H9 (cell line): Measurements from ENCODE around the gene GATA2. TPM values are rescaled to one million over a fixed set of nuclear protein-coding genes. Genes with fewer than 3 reads are reported as not detected.

ENCODE experiments used
- DNase-seq: peaks from one replicate; pipeline ENCODE4 v3.0.0-alpha.2; 2017
- H2AFZ ChIP-seq: one replicate; pipeline ENCODE4 v1.6.1; 2013; ENCODE audit warnings: mild to moderate bottlenecking, low read length, control low read depth, moderate library complexity
- H2AK5ac ChIP-seq: 2 replicates; pipeline ENCODE4 v1.6.1; 2013; ENCODE audit warnings: low read length, control low read depth, mixed read lengths; ENCODE audit not compliant: insufficient read length
- H2BK120ac ChIP-seq: one replicate; pipeline ENCODE4 v1.6.1; 2013; ENCODE audit warnings: low read depth, mild to moderate bottlenecking, low read length, control low read depth, inconsistent platforms; ENCODE audit not compliant: poor library complexity, severe bottlenecking
- H2BK12ac ChIP-seq: 2 replicates; pipeline ENCODE4 v1.6.1; 2013; ENCODE audit warnings: low read length, control low read depth, mixed read lengths, low read depth; ENCODE audit not compliant: insufficient read length
- H2BK15ac ChIP-seq: 2 replicates; pipeline ENCODE4 v1.6.1; 2013; ENCODE audit warnings: low read depth, low read length, control low read depth
- H2BK20ac ChIP-seq: one replicate; pipeline ENCODE4 v1.6.1; 2013; ENCODE audit warnings: low read depth, mild to moderate bottlenecking, low read length, control low read depth, inconsistent platforms; ENCODE audit not compliant: poor library complexity, severe bottlenecking
- H2BK5ac ChIP-seq: 2 replicates; pipeline ENCODE4 v1.6.1; 2013; ENCODE audit warnings: low read length, control low read depth, mixed read lengths; ENCODE audit not compliant: insufficient read length
- H3K14ac ChIP-seq: 2 replicates; pipeline ENCODE4 v1.6.1; 2013; ENCODE audit warnings: low read length, control low read depth; ENCODE audit not compliant: insufficient read depth
- H3K18ac ChIP-seq: 2 replicates; pipeline ENCODE4 v1.6.1; 2013; ENCODE audit warnings: low read depth, mild to moderate bottlenecking, mixed read lengths, low read length, control low read depth; ENCODE audit not compliant: insufficient read length
- H3K23ac ChIP-seq: 2 replicates; pipeline ENCODE4 v1.6.1; 2013; ENCODE audit warnings: low read length, control low read depth, mixed read lengths, low read depth; ENCODE audit not compliant: insufficient read length
- H3K23me2 ChIP-seq: 2 replicates; pipeline ENCODE4 v1.6.1; 2013; ENCODE audit warnings: low read depth, mild to moderate bottlenecking, mixed read lengths, low read length, control low read depth; ENCODE audit not compliant: insufficient read length, poor library complexity, severe bottlenecking
- H3K27ac ChIP-seq: 2 replicates; pipeline ENCODE4 v1.5.1; 2013; ENCODE audit warnings: low read length, control low read depth, mixed read lengths, low read depth; ENCODE audit not compliant: insufficient read length
- H3K27me3 ChIP-seq: 2 replicates; pipeline ENCODE4 v1.6.1; 2013; ENCODE audit warnings: low read length, control low read depth, inconsistent platforms; ENCODE audit not compliant: insufficient read depth
- H3K4ac ChIP-seq: 2 replicates; pipeline ENCODE4 v1.6.1; 2013; ENCODE audit warnings: low read depth, mild to moderate bottlenecking, control low read depth, inconsistent platforms, low read length, moderate library complexity
- H3K4me1 ChIP-seq: 2 replicates; pipeline ENCODE4 v1.6.1; 2013; ENCODE audit warnings: low read length, control low read depth, inconsistent platforms; ENCODE audit not compliant: insufficient read depth
- H3K4me2 ChIP-seq: 2 replicates; pipeline ENCODE4 v1.6.1; 2013; ENCODE audit warnings: low read length, control low read depth, mixed read lengths; ENCODE audit not compliant: insufficient read length, insufficient read depth
- H3K56ac ChIP-seq: 2 replicates; pipeline ENCODE4 v1.6.1; 2013; ENCODE audit warnings: low read depth, mild to moderate bottlenecking, mixed read lengths, low read length, control low read depth; ENCODE audit not compliant: insufficient read length
- H3K79me1 ChIP-seq: 2 replicates; pipeline ENCODE4 v1.6.1; 2013; ENCODE audit warnings: low read depth, mild to moderate bottlenecking, moderate library complexity, low read length, control low read depth, inconsistent platforms; ENCODE audit not compliant: insufficient read depth, poor library complexity, severe bottlenecking
- H3K79me2 ChIP-seq: 2 replicates; pipeline ENCODE4 v1.6.1; 2013; ENCODE audit warnings: low read length, control low read depth, inconsistent platforms; ENCODE audit not compliant: insufficient read depth
- H3K9ac ChIP-seq: 2 replicates; pipeline ENCODE4 v1.6.1; 2013; ENCODE audit warnings: low read length, control low read depth, mixed read lengths; ENCODE audit not compliant: insufficient read length; ENCODE audit errors: extremely low read depth
- H3K9me3 ChIP-seq: one replicate; pipeline ENCODE4 v1.6.1; 2013; ENCODE audit warnings: low read depth, low read length, inconsistent platforms; ENCODE audit not compliant: control insufficient read depth
- H3T11ph ChIP-seq: one replicate; pipeline ENCODE4 v1.6.1; 2013; ENCODE audit warnings: mild to moderate bottlenecking, low read length, control low read depth, inconsistent platforms
- H4K20me1 ChIP-seq: one replicate; pipeline ENCODE4 v1.6.1; 2013; ENCODE audit not compliant: control insufficient read depth, insufficient read length, insufficient read depth
- H4K5ac ChIP-seq: 2 replicates; pipeline ENCODE4 v1.6.1; 2013; ENCODE audit warnings: low read depth, mild to moderate bottlenecking, mixed read lengths, low read length, control low read depth; ENCODE audit not compliant: insufficient read length
- H4K8ac ChIP-seq: replicated peaks from 2 replicates; pipeline ENCODE4 v1.6.1; 2013; ENCODE audit warnings: low read length, control low read depth, mixed read lengths, low read depth; ENCODE audit not compliant: insufficient read length
- H4K91ac ChIP-seq: 2 replicates; pipeline ENCODE4 v1.6.1; 2013; ENCODE audit warnings: low read depth, mild to moderate bottlenecking, moderate library complexity, mixed read lengths, low read length, control low read depth; ENCODE audit not compliant: insufficient read length
- H3K27ac Mint-ChIP-seq, 3 experiments: 2 replicates in 2 of 3; 3 replicates in 1 of 3; pipeline ENCODE4 v1.8.0; 2020 to 2021; ENCODE audit warnings: mixed read lengths in 3 of 3, mild to moderate bottlenecking in 1 of 3, moderate library complexity in 1 of 3
- H3K27me3 Mint-ChIP-seq: 2 replicates; pipeline ENCODE4 v1.8.0; 2021; ENCODE audit warnings: low read depth, mild to moderate bottlenecking, moderate library complexity, mixed read lengths
- H3K36me3 Mint-ChIP-seq, 3 experiments: 2 replicates in 2 of 3; 3 replicates in 1 of 3; pipeline ENCODE4 v1.8.0; 2020 to 2021; ENCODE audit warnings: low read depth in 3 of 3, mixed read lengths in 3 of 3; ENCODE audit not compliant: insufficient read depth in 1 of 3
- H3K4me1 Mint-ChIP-seq, 2 experiments: 2 replicates each; pipeline ENCODE4 v1.8.0; 2020; ENCODE audit warnings: mixed read lengths in 2 of 2
- H3K4me3 Mint-ChIP-seq, 2 experiments: 2 replicates in 1 of 2; 3 replicates in 1 of 2; pipeline ENCODE4 v1.8.0; 2020 to 2021; ENCODE audit warnings: mild to moderate bottlenecking in 2 of 2, mixed read lengths in 2 of 2, moderate library complexity in 1 of 2
- H3K9me3 Mint-ChIP-seq, 2 experiments: 2 replicates in 1 of 2; 3 replicates in 1 of 2; pipeline ENCODE4 v1.8.0; 2020; ENCODE audit warnings: mild to moderate bottlenecking in 2 of 2, mixed read lengths in 2 of 2, moderate library complexity in 1 of 2
- WGBS: extraction: QIAGEN DNeasy Blood & Tissue Kit; methylation state at CpG from one replicate; pipeline ENCODE4 v1.1.7; 2013; ENCODE audit warnings: missing lambda C conversion rate, low lambda C conversion rate, mixed read lengths; ENCODE audit not compliant: insufficient read length; ENCODE audit errors: extremely low coverage; 5-methylcytosine and 5-hydroxymethylcytosine counted together
- total RNA-seq: library from RNA; stranded (reverse); gene quantifications from 2 replicates; pipeline ENCODE4 v1.2.1, GENCODE V29; 2021
- TF ChIP-seq, protein P1 (sequence below): fragments of 200-600 bp; sonication (generic); conservative IDR thresholded peaks from 3 replicates; pipeline ENCODE4 v1.8.0; 2021; ENCODE audit warnings: antibody characterized with exemption, mild to moderate bottlenecking

Gene GATA2
- total RNA-seq, 1 experiment from 2014 or later = 1.9 TPM

GRCh38 chr3:128489927-128490649, 2.9 kb downstream of the GATA2 start:
- Histone ChIP-seq H3K4me1 (peaks cover 1% of the 10 kb centered on the region; the same call in 1 of the 2 replicates), H2AK5ac (no peak overlapping the region), H3K14ac (no peak overlapping the region), H2BK120ac (no peak overlapping the region), H2BK5ac (no peak overlapping the region), H3K27me3 (peaks cover 89% of the 10 kb centered on the region), H2BK20ac (no peak overlapping the region), H3T11ph (no peak overlapping the region), H4K20me1 (peaks cover 5% of the 10 kb centered on the region), H2BK12ac (no peak overlapping the region), H2AFZ (no peak overlapping the region), H4K8ac (no peak overlapping the region), H4K91ac (no peak overlapping the region), H3K23ac (no peak overlapping the region), H3K9ac (no peak overlapping the region), H3K27ac (no peak overlapping the region), H3K23me2 (peaks cover 21% of the 10 kb centered on the region), H3K4me2 (peak overlapping the region; percentile 84), H3K9me3 (no peaks in the 10 kb centered on the region), H2BK15ac (no peak overlapping the region), H3K79me1 (no peaks in the 10 kb centered on the region), H3K56ac (no peak overlapping the region), H3K79me2 (no peaks in the 10 kb centered on the region), H4K5ac (no peak overlapping the region), H3K18ac (no peak overlapping the region), H3K4ac (no peak overlapping the region)
- Mint-ChIP-seq H3K4me3 (peak overlapping the region; percentile 56 to 81), H3K27me3 (peaks cover 99% of the 10 kb centered on the region), H3K27ac (no peak overlapping the region), H3K9me3 (peaks cover 5% of the 10 kb centered on the region in 2 experiments; a peak in 4 of 5 replicates), H3K4me1 (peaks cover 30 to 55% of the 10 kb centered on the region in 2 experiments), H3K36me3 (no peaks in the 10 kb centered on the region; a peak in 1 of 7 replicates)
- WGBS = no CpG with 5 or more reads among the region's 61 CpGs
- TF ChIP-seq, protein P1, sequence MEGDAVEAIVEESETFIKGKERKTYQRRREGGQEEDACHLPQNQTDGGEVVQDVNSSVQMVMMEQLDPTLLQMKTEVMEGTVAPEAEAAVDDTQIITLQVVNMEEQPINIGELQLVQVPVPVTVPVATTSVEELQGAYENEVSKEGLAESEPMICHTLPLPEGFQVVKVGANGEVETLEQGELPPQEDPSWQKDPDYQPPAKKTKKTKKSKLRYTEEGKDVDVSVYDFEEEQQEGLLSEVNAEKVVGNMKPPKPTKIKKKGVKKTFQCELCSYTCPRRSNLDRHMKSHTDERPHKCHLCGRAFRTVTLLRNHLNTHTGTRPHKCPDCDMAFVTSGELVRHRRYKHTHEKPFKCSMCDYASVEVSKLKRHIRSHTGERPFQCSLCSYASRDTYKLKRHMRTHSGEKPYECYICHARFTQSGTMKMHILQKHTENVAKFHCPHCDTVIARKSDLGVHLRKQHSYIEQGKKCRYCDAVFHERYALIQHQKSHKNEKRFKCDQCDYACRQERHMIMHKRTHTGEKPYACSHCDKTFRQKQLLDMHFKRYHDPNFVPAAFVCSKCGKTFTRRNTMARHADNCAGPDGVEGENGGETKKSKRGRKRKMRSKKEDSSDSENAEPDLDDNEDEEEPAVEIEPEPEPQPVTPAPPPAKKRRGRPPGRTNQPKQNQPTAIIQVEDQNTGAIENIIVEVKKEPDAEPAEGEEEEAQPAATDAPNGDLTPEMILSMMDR = no peak; the same call in 2 of the 3 replicates
- peak; percentile 71 for DNase-seq
